NCI-H1694 treated with DMSO at 0.1 percent for 48 hours (cell line): ENCODE measurements around the gene SLC4A2.

Source experiments
- DNase-seq: peaks from one replicate; lab custom pipeline; 2025; lab: John Stamatoyannopoulos, UW

Gene SLC4A2

DNA sequence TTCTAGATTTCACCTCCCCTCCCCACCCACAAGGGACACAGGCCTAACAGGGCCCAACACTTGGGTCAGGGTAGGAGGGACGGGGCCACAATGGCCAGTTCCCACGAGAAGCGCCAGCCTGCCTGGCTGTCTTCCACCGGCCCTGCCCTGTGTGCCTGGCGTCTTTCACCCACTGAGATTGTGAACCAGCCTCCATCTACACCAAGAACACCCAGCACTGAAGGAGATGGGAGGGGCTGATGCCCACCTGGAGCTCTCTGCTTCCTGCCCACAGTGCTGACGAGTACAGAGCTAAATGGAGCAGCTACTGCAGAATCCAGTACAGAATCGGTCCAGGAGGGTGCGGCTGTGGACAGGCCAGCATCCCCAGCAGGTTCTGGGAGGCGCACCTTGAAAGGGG, 13.4 kb upstream of the SLC4A2 start:
- no peak for DNase-seq

DNA sequence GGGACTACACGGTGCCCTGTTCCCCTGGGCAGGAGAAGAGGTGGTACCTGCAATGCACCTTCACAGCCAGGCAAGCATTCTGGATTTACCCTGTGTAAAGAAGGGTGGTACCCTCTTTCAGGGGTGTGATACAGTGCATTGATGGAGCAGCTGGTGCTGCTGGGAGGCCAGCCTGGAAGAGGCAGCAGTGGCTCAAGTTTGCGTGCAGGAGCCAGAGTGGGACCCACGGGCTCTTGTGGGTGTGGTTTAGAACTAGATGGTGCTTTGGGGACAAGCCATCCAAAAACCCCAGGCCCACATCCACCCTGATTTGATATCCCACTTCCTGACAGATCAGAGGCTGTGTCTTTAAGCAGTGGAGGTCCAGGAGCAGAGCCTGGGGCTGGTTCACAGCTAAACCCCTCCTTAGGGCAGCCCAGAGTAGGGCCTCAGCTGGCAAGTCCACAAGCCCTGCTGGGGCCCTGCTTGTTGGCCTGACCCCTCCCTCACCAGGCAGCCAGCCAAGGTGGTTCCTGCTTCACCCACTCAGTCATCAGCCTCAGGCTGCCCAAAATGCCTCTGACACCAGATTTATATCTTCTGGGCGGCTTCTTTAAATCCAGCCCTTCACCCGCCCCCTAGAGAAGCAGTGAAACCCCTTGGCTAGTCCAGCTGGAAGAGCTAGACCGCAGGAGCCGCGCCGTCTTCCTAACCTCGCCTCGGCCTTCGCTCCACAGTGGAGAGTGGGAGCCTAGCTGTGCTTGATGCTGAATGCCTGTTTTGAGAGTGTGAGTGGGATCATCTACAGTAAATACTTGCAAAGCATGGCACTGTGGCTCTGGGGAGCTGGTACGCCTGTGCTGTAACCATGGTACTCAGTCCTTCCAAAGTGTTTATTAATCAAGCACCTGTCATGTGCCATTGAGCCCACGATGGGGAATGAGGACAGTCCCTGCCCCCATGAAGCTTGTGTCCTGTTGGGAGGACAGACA, 12.5 kb upstream of the SLC4A2 start:
- no peak for DNase-seq

DNA sequence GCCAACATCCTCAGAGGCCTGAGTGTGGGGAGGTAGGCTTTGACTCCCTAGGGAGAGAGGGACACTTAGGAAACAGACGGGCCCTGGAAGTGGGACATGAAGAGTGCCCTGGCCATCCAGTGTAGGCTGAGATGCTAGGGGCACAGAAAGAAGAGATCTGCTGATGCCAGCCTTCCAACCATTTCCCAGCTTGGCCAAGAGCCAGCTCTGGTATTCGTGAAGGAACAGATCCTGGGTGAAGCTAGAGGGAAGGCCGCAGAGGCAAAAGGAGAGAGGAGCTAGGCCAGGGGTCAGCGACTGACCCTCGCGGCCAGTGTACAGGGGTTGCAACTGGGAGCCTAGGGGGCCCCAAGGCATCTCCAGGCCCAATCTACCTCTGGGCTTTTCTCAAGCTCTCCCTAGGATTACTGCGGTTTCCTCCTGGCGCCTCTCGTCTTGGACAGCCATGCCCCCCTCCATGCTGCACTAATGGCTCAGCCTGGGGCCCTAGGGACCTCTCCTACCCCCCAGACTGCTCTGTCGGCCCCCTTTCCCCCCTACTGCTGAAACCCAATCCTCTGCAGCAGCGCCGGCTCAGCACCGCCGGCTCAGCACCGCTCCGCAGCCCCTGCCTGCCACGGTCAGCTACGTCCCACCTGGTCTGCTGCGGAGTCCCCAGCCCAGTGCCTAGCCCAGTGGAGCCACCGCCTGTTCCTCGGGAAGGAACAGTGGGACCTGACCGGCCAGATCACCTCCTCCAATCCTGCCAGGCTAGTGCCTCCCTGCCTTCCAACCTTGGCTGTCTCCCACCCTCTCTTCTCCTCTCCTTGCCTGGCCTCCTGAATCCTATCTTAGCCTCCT, 11.2 kb upstream of the SLC4A2 start, which contains the start of gene ASIC3:
TSS of gene ASIC3 (plus strand) at position 556 of the 840 bp plus-strand sequence. CDS start 355 bp downstream, outside the sequence.
- DNase-seq: no peak

DNA sequence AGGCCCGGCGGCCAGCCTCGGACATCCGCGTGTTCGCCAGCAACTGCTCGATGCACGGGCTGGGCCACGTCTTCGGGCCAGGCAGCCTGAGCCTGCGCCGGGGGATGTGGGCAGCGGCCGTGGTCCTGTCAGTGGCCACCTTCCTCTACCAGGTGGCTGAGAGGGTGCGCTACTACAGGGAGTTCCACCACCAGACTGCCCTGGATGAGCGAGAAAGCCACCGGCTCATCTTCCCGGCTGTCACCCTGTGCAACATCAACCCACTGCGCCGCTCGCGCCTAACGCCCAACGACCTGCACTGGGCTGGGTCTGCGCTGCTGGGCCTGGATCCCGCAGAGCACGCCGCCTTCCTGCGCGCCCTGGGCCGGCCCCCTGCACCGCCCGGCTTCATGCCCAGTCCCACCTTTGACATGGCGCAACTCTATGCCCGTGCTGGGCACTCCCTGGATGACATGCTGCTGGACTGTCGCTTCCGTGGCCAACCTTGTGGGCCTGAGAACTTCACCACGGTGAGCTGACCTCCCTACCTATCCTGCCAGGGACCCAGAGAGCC, 10.4 kb upstream of the SLC4A2 start:
- DNase-seq: no peak

- no peak for DNase-seq
Observed at GRCh38 chr7:151051108-151051507, 8.3 kb upstream of the SLC4A2 start.

DNA sequence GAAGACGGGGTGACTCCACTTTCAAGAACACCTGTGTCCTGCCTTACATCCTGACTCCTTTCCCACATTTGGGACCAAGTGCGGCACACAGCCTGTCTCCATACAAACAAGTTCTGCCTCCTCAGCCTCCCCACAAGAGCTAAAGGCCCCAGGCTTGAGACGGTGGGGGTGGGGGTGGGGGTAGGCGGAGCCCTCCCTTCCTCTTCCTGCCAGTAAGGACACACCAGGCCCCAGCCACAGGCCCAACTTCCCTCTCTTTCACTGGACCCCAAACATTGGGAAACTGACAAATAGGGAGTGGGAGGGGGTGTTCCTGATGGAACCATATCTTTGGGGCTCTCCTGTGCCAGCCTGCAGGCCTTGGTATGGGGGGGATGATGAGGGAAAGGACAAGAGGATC, 6.3 kb upstream of the SLC4A2 start:
- no peak for DNase-seq

DNA sequence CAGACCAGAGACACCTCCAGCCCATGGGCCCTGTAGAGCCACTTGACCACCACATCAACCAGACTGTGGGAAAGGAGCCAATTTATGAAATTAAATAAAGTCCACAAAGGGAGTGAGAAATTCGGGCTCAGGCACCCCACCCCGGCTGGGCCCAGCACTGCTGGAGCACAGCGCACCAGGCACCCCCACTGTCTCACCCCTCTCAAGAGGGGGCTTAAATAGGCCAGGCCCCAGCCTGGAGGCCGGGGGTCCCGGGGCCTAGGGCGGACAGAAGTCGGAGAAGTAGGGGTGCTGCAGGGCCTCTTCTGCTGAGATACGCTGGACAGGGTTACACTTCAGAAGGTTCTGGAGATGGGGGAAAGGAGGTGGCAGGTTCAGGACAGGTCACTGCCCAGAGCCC, 5.6 kb upstream of the SLC4A2 start:
- DNase-seq: no peak

GRCh38 chr7:151056283-151056665, 3.1 kb upstream of the SLC4A2 start:
- no peak for DNase-seq

DNA sequence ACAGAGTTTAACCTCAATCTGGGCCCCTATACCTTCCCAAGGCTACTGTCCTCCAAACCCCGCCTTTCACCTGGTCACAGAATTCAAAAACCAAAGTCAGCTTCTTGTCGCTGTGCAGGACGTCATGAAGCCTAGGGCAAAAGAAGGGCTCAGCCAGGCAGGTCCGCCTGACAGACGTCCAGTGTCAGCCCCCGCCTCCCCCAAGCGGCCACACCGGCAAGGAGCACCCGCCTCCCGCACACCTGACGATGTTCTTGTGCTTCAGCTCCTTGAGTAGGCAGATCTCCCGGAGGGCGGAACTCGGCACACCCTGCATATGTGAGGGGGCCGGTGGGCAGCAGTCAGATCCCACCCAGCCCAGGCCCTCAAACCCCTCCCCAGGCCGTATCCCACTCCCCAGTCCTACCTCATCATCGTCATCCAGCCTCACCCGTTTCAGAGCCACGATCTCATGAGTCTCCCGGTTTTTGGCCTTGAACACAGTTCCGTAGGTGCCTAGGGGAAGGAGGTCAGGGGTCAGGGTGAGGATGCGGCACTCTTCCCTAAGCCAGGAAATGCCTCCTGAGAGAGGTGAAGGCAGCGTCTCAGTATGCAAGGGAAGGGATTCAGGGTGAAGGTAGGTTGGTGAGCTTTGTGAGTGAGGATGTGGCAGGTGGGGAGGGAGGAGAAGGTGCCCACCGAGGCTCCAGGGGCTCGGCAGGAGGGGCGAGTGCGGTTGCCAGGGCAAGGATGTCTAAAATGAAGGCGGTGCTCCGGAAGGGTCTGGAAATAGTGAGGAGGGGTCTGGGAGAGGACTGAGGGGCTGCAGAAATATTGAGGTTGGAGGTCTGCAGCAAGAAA, 2.5 kb upstream of the SLC4A2 start:
- no peak for DNase-seq

- DNase-seq: peak; percentile 77
Observed at GRCh38 chr7:151057506-151057988, 1.8 kb upstream of the SLC4A2 start, which contains the start of gene CDK5. Gene CDK5, minus strand, starts transcription at chr7:151057897. Its CDS starts 49 bp downstream, at chr7:151057848.

DNA sequence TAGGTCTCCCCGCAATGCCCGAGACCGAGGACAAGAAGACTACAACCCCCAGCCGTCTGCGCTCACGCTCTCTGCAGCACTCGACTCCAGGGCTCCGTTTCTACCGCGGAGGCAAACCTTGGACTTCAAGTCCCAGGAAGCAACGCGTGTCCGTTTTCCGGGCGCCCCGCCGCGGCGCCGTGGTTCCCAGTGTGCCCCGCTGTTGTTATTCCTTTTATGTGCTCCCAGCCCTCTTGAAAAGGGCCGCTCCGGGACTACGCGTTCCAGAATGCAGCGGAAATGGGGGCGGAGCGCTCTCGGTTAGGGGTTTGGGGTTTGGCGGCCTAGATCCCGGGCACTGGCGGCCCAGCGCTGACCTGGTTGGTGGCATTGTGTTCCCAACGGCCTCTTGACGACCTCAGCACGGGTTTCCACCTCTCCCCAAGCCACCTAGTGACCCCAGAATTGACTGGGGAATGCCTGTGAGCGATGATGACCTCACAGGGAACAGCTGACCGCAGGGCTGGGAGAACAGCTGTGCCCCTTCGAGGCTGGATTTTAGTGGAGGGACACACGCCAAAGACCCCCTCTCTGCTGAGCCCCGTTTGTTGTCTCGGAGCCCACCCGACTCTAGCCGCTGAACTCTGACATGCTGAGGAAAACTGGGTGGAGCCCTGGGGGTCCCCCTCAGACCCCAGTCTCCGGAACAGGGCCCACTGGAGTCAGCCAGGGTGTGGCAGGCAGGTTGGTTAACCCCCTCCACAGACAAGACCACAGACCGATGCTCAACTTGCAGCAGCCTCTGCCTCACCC, 1.2 kb upstream of the SLC4A2 start:
- DNase-seq: peak; percentile 99

DNA sequence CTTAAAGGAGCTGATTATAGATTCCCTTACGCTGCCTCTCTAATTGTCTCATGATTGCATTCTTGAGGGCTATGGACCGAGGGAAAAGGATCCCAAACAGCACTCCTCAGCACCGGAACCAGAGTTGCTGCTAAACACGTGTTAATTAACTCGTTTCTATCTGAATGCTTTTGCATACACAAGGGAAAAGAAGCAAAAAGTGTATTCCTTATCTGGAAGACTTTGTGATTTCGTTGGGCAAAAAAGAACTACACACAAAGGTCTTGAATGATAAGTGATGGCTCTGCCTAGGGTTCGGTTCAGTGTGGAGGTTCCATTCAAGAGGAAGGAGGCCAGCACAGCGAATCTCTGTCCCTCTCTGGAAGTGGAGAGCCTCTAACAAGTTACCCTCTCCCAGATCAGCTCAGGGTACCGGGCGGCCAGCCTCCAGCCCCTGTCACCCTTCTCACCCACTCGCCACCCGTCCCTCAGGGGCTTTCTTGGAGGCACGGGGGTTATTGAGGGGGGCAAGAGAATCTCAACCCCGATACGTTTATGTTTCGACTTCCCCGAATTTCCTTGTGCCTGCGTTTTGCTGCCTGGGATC, 515 bp upstream of the SLC4A2 start:
- no peak for DNase-seq

DNA sequence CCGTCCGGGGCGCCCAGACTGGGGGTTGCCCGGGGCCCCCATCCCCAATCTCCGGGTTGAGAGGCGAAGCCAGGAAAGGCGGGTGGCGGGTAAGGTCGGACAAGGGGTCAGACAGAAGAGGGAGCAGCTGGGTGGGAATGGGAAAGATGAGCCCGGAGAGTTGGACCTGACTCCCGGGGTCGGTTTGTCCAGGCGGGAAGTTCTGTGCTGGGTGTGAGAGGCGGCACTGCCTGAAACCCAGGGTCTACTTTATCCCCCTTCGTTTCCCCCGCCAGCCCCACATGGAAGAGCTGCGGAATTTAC, 675 bp downstream of the SLC4A2 start:
- no peak for DNase-seq

- peak; percentile 16 for DNase-seq
Observed at GRCh38 chr7:151060416-151061212, 1.2 kb downstream of the SLC4A2 start.

GRCh38 chr7:151061213-151062110, 2.1 kb downstream of the SLC4A2 start:
- DNase-seq: no peak

DNA sequence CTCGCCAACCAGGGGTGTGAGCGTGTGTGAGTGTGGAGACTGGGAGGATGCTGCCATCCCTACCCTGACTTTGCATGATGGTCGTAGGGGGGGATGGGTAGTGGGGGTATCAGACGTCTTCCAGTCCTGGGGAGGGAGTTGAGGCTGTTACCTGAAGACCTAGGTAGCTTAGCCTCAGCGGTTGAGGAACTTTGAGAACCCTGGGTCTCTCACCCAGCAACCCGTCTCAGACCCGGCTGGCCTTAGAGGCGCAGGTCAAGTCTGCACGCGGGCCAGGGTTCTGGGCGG, 2.7 kb downstream of the SLC4A2 start:
- DNase-seq: no peak

DNA sequence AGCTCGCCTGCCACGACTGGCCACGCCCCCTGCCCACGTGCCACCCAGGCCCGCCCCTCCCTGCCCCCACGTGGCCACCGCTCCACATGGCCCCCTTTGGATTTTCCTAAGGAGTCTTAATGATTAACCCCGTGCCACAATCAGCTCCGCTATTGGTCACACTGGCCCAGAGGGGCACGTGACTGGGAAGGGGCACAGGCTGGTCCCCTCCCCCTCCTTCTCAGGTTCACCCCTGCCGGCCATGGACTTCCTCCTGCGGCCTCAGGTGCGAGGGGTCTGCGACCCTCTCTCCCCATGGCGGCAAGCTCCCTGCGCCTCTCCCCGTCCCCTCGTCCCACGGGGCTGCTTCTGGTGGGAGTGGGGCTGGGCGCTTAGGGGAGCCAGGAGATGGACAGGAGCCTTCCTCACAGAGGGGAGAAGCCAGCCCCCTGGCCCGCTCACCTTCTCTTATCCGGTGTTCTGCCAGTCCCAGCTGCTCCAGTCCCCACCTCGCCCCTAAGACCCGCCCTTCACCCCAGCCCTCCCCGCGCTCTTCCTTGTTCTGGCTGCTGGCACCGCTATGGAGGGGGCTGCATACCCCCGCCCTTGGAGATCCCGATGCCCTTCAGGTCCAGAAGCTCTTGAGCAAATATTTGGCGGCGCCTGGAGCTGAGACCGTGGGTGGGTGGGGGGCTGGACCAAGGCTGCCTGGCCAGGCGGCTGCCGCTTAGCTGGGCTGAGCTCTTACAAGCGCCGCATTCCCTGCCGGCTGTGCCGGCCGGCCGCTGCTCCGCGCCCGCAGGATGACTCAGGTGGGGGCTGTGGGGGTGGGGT, 3.2 kb downstream of the SLC4A2 start:
- no peak for DNase-seq

- DNase-seq: no peak
Observed at GRCh38 chr7:151063212-151063561, 3.8 kb downstream of the SLC4A2 start.
